HG03457 (cell line): ENCODE measurements around the gene OVOL1.

Experiments used
- ATAC-seq: cut with Tn5 transposase; IDR thresholded peaks from one replicate; pipeline ENCODE4 v1.9.1; 2021; ENCODE audit warnings: moderate number of reproducible peaks; ENCODE audit not compliant: unreplicated experiment

Gene OVOL1

DNA sequence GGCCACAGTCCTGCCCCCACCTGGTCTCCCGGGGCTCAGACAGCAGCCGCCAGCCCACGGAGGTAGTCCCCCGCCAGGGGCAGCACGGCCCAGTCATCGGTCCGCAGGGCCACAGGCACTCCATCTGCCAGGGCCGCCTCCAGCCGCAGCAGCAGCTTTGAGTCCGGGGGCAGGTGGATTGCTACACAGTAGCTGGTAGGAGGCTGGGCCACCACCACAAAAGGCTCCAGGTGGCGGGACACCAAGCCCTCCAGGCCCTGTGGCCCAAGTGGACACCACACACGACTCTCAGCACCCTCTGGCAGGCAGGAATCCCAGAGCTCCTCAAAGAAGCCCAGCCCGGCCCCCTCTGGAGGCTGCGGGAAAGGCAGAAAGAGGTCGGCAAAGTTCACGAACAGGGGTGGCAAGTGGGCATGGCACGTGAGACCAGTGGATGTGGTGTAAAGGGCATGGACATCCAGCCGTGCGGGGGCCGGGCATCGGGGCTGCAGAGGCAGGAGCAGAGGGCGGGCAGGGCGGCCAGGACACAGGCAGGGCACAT, 9.0 kb upstream of the OVOL1 start:
- no peak for ATAC-seq

DNA sequence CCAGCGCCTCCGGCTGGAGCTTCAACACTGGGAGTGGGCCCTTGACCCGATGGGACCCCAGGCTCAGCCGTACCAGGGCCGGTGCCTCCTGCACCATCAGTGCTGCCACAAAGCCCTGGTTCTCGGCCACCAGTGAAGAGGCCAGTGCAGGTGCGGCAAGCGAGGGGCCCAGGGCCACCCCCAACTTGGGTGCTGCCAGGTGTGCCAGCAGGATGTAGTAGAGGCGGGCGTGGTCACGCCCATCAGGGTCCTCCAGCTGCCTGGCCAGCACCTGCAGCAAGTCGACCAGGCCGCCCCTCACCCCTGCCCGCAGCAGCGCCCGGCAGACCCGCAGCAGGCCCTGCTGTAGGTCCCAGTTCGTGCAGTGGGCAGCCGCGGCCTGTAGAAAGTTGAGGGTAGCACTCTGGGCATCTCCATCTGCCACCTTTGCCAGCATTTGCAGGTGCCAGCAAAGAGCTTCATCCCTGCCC, 8.4 kb upstream of the OVOL1 start:
- no peak for ATAC-seq

DNA sequence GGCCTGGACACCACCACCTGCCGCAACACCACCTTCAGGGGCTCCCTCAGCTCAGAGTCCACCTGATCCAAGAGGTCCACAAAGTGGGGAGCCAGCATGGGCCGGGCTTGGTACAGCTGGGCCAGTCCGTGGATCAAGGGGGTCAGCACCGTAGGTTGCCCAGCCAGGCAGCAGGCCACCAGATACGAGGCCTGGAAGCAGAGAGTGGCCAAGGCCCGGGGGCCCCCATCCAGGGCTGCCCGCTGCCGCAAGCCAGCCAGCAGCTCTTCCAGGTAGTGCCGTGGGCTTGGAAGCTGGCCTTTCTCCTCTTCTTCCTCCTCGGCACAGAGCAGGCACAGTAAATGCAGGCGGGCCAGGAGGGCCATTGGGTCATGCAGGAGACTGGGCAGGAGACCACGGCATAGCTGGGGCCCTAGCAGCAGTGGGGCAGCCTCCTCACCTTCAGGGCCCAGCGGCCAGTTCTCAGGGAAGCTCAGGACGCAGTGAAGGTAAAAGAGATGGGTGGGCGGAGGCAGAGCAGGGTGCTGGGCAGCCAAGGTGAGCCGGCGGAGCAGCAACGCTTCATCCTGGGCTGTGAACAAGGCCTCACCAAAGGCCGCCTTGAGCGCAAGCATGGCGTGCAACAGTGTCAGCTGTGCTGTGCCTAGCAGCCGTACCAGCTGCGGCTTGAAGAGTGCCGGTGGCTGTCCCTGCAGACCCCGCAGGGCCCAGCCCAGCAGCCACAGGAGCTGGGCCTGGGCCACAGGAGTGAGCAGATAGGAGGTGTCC, 7.8 kb upstream of the OVOL1 start:
- ATAC-seq, result no peak

DNA sequence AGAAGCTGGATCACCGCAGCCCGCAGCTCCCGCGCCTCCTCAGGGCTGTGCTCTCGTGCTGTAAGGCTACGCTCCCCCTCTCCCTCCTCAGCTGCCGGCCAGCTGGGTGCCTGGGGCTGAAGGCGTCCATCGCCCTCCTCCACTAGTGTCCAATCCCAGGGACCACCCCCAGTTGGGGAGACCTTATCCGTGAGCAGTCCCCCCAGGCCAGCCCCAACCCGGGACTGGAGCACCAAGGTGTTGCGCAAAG, 7.3 kb upstream of the OVOL1 start:
- ATAC-seq, result no peak

DNA sequence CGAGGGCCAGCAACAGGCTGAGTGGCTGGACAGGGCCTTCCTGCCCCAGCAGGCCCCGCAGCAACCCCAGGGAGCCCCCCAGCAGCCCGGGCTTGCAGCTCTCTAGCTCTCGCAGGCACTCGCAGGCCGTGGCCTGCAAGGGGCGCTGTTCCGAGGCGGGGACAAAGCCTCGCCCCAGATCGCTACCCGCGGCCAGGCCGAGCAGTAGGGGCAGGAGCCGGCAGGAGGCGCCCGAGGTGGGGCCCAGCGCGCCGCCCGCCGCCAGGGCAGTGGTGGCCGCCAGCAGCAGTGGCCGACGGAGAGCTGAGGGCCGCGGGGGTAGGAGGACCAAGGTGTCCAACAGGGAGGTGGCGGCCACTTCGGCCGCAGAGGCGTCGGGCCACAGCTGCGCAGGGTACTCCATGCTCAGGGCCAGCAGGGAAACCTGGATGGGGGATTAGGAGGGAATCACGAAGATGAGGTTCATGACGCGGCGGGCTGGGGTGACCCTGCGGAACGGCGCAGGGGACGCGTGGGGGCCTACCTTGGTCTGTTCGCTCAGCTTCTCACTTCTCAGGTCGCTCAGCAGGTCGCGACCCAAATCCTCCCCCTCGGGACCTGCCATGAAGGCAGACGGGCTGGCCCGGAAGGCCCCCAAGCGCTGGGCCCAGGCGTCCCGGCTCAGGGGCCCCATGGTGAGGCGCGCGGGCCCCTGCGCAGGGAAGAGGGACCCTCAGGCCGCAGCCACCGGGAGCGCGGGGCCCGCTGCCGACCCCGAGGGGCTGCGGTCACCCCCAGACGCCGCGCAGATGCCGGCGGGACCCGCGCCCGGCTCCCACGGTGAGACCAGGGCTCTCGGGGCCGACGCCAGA, 6.7 kb upstream of the OVOL1 start:
- ATAC-seq, result peak; percentile 43

DNA sequence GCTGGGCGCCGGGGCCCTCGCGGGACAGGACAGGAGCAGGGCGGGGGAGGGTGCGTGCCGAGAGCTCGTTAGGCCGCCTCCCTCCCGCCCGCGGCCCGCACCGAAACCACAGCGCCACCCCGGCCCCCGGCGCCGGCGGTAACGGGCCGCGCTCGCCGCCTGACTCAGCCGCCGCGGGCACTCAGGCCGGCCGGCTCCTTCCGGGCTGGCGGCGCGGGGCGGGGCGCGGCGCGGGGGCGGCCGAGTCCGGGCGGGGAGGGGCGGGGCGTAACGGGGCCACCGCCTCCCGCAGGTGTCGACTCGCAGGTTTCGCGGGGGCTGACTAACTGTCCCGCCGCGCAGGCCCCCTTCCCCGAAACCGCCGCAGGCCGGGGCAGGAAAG, 6.1 kb upstream of the OVOL1 start, which contains the start of gene AP5B1:
Gene AP5B1, minus strand, starts transcription at position 207 of the 382 bp plus-strand sequence. CDS start 385 bp downstream, outside the sequence.
- peak; percentile 51 for ATAC-seq

DNA sequence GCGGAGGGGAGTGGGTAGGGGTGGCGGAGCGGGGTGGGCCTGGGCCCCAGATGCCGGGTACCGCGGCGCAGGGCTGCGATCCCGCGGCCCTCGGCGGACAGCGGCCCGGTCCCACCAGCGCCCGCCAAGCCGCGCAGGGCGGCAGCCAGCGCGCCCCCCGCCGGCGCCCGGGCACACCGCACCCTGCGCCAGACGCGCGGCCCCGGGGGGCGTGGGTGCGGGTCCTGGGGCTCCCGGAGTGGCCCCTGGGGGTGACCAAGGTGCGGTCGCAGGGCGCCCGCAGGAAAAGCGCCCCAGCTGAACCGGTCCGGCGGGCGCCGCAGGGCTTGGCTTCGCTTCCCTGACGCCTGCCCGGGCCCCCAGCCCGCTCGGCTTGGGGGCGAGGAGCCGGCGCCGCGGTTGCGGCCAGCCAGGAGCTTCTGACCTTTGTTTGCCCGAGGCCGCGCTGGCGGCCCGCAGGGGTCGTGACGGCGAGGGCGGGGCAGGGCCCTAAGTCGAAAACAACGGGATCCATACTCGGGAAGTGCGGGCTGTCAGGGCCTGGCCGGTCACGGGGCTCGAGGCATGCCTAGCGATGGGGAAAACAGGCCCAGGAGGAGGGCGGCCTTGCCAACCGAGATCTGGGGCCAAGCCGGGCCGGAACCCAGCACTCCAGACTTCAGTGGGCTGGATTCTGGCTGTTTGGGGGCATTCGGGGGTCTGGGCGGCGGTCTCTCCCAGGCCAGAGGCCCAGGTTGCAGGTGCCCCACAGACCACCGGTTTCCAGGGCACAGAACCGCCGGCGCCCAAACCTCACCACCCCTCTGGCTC, 5.5 kb upstream of the OVOL1 start:
- no peak for ATAC-seq

DNA sequence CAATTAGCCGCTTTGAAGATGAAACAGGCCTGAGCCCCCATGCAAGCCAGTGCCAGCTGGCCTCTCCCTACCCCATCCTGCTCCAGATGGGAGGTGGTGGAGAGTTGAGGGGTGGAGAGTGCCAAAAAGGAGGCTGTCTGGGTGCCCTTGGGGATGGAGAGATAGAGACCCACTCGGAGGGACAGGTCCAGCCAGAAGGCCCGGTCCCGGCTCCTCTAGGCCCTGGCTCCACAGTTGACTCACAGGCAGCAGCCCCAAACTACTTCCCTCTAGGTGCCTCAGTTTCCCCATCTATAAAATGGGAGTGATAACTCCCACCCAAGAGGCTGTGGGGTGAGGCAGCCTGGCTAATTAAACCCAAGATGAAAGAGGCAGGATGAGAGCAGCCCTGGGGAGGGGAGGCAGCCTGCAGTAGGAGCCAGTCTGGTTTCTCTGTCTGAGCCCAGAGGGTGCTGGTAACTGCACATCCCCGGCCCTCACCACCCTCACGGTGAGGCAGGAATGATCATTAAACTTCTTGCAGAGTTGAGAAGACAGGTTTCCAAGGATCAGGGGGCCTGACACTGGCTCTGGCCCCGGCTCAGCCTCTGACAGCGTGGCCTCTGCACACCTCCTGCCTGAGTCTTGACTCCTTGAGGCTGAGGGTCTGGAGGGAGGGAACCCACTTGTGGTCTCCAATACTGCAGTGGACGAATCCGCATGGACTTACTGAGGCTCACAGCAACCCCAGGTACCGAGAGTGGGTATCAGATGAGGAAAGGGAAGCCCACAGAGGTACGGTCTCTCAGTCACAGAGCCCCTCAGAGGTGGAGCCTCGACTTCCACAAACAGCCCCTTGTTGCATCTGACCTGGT, 4.7 kb upstream of the OVOL1 start:
- no peak for ATAC-seq

DNA sequence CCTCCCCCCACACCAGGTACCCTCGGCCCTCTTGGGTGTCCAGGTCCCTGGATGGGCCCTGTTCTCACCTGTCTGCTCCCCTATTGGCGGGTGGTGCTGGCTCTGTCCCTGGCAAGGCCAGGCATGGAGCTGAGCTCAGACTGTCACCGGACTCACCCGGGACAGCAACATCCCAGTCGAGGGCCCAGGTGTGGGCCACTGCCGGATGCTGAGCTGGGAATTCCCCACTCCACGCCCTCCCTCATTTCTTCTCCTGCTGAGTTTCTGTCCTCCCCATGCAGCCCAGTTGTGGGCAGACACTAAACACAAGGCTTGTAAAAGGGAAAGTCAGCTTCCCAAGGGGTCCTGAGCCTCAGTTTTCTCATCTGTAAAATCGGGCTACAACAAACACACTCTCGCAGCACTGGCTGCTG, 4.0 kb upstream of the OVOL1 start:
- no peak for ATAC-seq

DNA sequence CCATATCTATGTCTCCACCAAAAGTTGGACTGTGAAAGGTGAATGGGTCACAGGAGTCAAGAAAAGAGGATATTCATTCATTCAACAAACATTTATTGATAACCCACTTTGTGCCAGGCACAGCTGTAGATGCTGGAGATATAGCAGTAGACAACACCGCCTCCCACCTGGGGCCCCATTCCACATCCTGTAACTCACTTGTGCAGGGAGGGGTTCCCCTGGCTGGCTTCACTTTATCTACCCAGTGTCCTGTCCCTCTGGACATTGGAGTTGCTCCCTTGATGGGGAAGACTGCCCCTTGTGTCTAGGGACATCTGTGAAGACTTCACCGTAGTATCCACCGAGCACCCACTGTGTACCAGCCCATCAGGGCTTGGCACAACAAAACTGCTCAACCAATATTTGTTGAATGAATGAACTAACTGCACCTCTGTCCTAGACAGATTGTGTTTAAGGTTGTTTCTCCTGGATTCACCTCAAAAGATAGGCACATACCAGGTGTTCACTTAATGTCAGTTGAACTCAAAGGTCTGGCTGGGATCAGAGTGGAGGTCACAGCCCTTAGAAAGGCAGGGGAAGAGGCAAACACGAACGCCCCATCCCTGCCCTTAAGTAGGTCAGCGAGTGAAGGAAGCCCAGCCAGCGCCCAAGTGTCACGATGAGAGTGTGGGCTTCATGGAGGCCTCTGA, 1.4 kb upstream of the OVOL1 start:
- ATAC-seq, result no peak

DNA sequence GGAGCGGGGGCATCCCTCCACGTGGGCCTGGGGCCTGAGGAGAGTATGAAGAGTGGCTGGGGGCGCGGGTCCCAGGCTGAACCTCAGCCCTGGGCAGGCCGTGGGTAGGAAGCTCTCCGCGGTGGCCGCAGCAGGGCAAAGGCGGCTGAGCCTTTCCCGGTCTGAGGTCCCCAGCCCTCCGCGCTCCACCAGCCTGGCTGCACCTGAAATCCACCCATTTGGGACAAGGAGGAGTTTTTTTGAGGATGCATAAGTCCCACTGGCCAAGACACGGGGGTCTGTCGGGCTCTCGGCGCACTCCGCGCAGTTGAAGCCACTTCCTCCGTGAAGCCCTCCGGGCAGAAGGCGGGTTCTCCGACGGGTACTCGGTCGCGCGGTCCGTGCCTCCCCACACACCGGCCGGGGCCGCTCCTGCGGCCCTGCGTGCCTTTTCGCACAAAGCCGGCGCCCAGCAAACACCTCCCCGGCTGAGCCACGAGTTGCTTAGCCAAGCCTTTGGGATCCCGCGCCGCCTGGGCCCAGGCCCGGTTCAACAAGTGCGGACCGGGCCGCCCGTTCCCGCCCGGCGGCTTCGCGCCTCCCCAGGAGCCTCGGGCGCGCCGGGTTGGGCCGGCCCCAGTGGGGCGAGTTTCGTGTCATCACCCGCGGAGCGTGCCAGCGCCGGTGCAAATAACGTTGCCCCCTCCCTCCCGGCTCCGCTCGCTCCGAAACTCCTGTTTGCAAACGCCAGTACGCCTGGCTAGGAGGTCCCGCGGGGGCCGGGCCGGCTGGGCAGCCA, 666 bp upstream of the OVOL1 start:
- ATAC-seq, result no peak

DNA sequence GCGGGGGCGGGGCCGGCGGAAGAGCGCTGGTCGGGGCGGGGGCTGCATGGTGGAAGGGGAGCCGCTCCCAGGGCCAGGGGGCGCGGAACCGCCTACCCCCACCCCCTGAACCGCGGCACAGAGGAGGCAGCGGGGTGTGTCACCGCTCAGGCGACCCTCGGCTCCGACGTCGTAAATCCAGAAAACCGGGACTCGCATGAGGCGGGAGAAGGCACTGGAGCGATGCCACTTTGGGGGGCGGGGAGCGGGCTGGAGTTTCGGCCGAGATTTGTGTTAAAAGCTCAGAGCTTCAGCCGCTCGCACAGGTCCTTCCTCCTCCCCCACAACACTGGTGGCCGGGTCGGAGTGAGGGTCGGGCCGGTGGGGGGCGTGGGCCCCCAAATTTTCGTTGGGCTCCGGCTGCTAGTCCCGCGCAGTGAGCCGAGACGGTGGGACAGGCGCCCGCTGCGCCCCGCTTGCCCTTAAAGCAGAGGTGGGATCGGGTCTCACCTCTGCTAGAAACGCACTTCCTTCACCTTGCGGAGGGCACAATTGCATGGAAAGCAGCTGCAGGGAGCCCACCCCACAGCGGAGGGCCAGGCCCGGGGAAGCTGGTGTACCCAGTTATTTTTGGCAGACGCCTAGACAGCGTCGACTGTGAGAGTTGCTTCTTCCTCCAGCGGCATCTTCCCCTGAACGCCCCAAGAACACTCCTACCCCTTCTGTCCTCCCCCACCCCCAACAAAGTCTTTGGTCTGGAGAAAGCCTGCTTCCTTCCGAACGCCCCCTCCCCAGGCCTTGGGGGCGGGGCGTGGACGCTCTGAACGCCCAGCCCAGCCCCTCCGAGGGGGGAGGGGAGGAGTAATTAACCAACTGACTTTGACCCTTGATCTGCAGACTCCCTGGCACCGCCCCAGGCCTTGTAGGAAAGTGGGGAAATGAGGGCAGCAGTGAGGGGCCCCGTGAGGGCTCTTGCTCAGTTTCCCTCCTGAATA, 1.1 kb downstream of the OVOL1 start:
- ATAC-seq, result no peak

DNA sequence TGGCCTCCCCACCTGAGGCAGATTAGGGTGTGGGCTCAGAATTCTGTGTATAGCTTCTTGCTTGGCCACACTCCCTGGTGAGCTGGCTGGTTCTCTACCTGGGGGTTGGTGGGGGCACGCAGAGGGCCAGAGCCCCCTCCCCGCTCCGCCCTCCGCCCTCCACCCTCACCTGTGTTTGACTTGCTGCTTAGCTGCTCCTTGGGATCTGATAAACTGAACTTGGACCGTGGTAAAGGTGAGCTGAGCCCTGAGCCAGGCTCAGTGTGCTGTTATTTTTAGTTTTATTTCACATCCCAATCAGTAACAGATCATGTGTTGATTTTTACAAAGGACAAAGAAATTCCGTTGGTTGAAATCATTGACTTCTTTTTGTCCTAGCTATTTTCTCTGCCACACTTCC, 2.0 kb downstream of the OVOL1 start:
- no peak for ATAC-seq

DNA sequence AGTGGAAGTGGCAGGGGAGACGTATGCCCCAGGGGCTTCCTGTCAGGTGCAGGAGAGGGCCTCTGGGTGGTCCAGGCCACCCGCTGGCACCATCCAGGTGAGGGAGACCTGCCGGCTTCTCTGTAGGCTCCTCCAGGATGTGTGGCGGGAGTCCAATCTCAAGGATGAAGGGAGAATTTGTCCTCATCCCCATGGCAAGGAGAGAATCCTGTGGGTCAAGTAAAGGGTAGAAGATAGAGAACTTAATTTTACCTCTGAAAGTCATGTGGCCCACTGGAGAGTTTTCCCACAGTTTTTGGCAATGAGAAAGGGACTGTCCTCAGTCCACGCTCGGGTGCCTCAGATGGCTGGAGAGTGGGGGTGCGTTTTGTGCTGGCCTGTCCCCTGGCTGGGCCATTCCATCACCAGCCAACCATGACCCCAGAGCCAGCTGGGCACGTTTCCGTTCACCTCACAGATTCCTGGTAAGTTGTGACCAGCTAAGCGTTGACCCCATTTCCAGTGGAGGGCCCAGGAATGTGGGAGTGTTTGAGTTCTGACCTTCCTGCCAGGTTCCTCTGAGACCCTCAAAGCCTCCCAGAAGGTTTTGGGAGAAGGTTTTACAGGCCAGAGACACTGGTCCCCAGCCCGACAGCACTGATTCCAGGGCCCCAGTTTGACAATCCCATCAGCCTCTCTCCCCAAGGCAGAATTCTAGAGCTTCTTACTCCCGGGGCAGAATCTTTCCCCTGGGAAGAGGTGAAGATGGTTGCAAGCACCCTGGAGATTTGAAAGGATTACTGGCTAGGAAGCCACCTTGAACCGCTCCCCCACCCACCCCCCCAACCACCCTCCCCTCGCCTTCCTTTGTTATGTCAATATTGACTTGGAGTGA, 2.6 kb downstream of the OVOL1 start:
- ATAC-seq, result no peak

DNA sequence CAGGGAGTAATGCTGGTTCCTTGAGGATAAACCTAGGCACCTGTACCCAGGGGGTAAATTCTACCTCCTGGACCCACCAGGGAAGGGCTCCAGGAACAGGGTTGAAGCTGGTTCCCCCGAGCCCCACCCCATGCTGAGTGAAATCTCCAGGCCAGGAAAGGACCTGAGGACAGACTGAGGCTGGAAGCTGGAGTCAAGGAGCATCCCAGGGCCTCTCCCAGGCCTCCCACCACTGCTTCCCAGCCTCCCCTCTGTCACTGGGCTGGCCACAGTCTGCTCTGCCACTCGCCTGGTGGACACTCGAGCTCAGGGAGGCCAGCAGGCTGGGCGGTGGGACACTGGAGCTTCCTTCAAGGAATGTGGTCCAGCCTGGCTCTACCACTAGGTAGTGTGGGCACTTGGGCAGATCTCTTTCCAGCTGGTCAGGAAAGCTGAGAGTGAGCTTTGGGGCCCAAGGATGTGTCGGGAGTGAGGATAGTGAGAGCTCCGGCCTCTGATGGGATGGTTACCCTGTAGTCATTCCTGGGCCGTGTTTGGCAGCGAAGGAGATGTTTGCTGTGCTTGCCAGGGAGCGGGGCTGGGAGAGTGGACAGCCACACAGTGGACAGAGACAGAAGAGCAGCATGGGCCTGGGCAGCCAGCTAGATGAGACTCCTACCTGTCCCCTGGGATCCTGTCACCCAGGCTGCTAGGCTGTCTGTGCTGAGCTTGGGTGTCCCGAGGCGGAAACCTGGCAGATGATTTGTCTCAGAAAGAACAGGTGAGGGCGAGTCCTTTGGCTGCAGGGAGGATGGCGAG, 3.4 kb downstream of the OVOL1 start:
- ATAC-seq, result no peak
